ENCODE results near the gene PTP4A2.
"Not testable (repeated sequence)": the region's sequence is repeated elsewhere in the genome, so short reads cannot be mapped to it uniquely, and the experiment has no call there.

PTP4A2 gene

GRCh38 chr1:31936981-31937299 lies 1.2 kb downstream of the PTP4A2 start:
- ATAC-seq, result no peak
- Mint-ChIP-seq H3K4me3 (peak overlapping the region; percentile 93 to 99), H3K4me1 (peaks cover 74% of the 10 kb centered on the region), H3K27ac (peak overlapping the region; percentile 94 to 99), H3K27me3 (no peaks in the 10 kb centered on the region), H3K9me3 (no peaks in the 10 kb centered on the region)
- no peak for DNase-seq

GRCh38 chr1:31936278-31936980 lies 1.7 kb downstream of the PTP4A2 start:
- peaks cover 77% of the 10 kb centered on the region for H3K4me1 Mint-ChIP-seq
- H3K9me3 Mint-ChIP-seq, result no peaks in the 10 kb centered on the region
- H3K4me3 Mint-ChIP-seq, result peak overlapping the region; percentile 93 to 99
- H3K27me3 Mint-ChIP-seq, result no peaks in the 10 kb centered on the region
- peak overlapping the region; percentile 94 to 99 for H3K27ac Mint-ChIP-seq
- no peak for DNase-seq
- ATAC-seq, result no peak

GRCh38 chr1:31934706-31935629 lies 3.2 kb downstream of the PTP4A2 start:
- ATAC-seq (no peak), DNase-seq (no peak)
- H3K4me1 Mint-ChIP-seq, result peaks cover 82% of the 10 kb centered on the region
- H3K27me3 Mint-ChIP-seq, result no peaks in the 10 kb centered on the region
- peak overlapping the region; percentile 97 to 99 for H3K27ac Mint-ChIP-seq
- peak overlapping the region; percentile 93 to 99 for H3K4me3 Mint-ChIP-seq
- H3K9me3 Mint-ChIP-seq, result no peaks in the 10 kb centered on the region

- peak; percentile 15 for ATAC-seq
- Mint-ChIP-seq H3K4me1 (peaks cover 84% of the 10 kb centered on the region), H3K27me3 (no peaks in the 10 kb centered on the region), H3K9me3 (no peaks in the 10 kb centered on the region), H3K4me3 (peak overlapping the region; percentile 93 to 99), H3K27ac (peak overlapping the region; percentile 79 to 94)
- no peak for DNase-seq
These were observed 5.5 kb downstream of the PTP4A2 start for GRCh38 chr1:31932491-31933316.

GRCh38 chr1:31931593-31932225 lies 6.5 kb downstream of the PTP4A2 start:
- peaks cover 94% of the 10 kb centered on the region for H3K4me1 Mint-ChIP-seq
- H3K9me3 Mint-ChIP-seq, result no peaks in the 10 kb centered on the region
- no peak for DNase-seq
- peak overlapping the region; percentile 93 to 99 for H3K4me3 Mint-ChIP-seq
- H3K27ac Mint-ChIP-seq, result peak overlapping the region; percentile 87 to 94
- no peaks in the 10 kb centered on the region for H3K27me3 Mint-ChIP-seq
- peak; percentile 36 for ATAC-seq

- no peak for DNase-seq
- ATAC-seq, result no peak
- peak overlapping the region; percentile 87 to 93 for H3K27ac Mint-ChIP-seq
- peak overlapping the region; percentile 93 to 99 for H3K4me3 Mint-ChIP-seq
- no peaks in the 10 kb centered on the region for H3K9me3 Mint-ChIP-seq
- peaks cover 94% of the 10 kb centered on the region for H3K4me1 Mint-ChIP-seq
- no peaks in the 10 kb centered on the region for H3K27me3 Mint-ChIP-seq
These were observed 7.2 kb downstream of the PTP4A2 start for GRCh38 chr1:31930836-31931592.

- DNase-seq (no peak), ATAC-seq (no peak)
- Mint-ChIP-seq H3K27me3 (no peaks in the 10 kb centered on the region), H3K27ac (peak overlapping the region; percentile 14 to 99), H3K4me3 (peak overlapping the region; percentile 76 to 81), H3K4me1 (peaks cover 96% of the 10 kb centered on the region), H3K9me3 (no peaks in the 10 kb centered on the region)
These were observed 10.5 kb downstream of the PTP4A2 start for GRCh38 chr1:31927661-31927980.

- Mint-ChIP-seq H3K27ac (peak overlapping the region; percentile 96 to 99), H3K9me3 (no peaks in the 10 kb centered on the region), H3K4me1 (peaks cover 96% of the 10 kb centered on the region), H3K4me3 (peak overlapping the region; percentile 76 to 81), H3K27me3 (no peaks in the 10 kb centered on the region)
- ATAC-seq, result no peak
- no peak for DNase-seq
These were observed 11.1 kb downstream of the PTP4A2 start for GRCh38 chr1:31926853-31927660.

GRCh38 chr1:31926252-31926651 lies 11.9 kb downstream of the PTP4A2 start:
- Mint-ChIP-seq H3K27me3 (no peaks in the 10 kb centered on the region), H3K27ac (peak overlapping the region; percentile 96 to 99)
- no peak for DNase-seq

GRCh38 chr1:31925824-31926223 lies 12.3 kb downstream of the PTP4A2 start:
- Mint-ChIP-seq H3K27ac (peak overlapping the region; percentile 96 to 99), H3K4me3 (peak overlapping the region; percentile 81 to 83), H3K4me1 (peaks cover 96% of the 10 kb centered on the region)
- not testable (repeated sequence) for H3K27me3 Mint-ChIP-seq, DNase-seq, ATAC-seq, H3K9me3 Mint-ChIP-seq

More at GRCh38 chr1:31926252-31926651, 11.9 kb downstream of the PTP4A2 start:
- no peak for ATAC-seq
- Mint-ChIP-seq H3K9me3 (peaks cover 0 to under 1% of the 10 kb centered on the region in 2 donors), H3K4me3 (peak overlapping the region; percentile 76 to 81), H3K4me1 (peaks cover 96% of the 10 kb centered on the region)

- no peak for DNase-seq
- ATAC-seq, result no peak
- peaks cover 0 to 7% of the 10 kb centered on the region in 2 donors for H3K9me3 Mint-ChIP-seq
- H3K27me3 Mint-ChIP-seq, result no peaks in the 10 kb centered on the region
- peak overlapping the region in 1 of 2 donors; percentile 97 for H3K27ac Mint-ChIP-seq
- H3K4me1 Mint-ChIP-seq, result peaks cover 90% of the 10 kb centered on the region
- H3K4me3 Mint-ChIP-seq, result peak overlapping the region; percentile 81 to 83
These were observed 13.3 kb downstream of the PTP4A2 start for GRCh38 chr1:31924839-31925238.

- peak overlapping the region; percentile 53 to 81 for H3K4me3 Mint-ChIP-seq
- no peaks in the 10 kb centered on the region for H3K27me3 Mint-ChIP-seq
- no peak for ATAC-seq
- peak overlapping the region; percentile 81 to 97 for H3K27ac Mint-ChIP-seq
- no peak for DNase-seq
- peaks cover 90% of the 10 kb centered on the region for H3K4me1 Mint-ChIP-seq
- peaks cover 0 to 7% of the 10 kb centered on the region in 2 donors for H3K9me3 Mint-ChIP-seq
These were observed 14.2 kb downstream of the PTP4A2 start for GRCh38 chr1:31923901-31924535.

GRCh38 chr1:31920956-31921355 lies 17.2 kb downstream of the PTP4A2 start:
- Mint-ChIP-seq H3K4me3 (peak overlapping the region; percentile 3 to 64), H3K9me3 (peaks cover 0 to 7% of the 10 kb centered on the region in 2 donors), H3K4me1 (peaks cover 73% of the 10 kb centered on the region), H3K27ac (peak overlapping the region; percentile 71 to 76), H3K27me3 (no peaks in the 10 kb centered on the region)
- ATAC-seq (no peak), DNase-seq (no peak)
